ENCODE measurements around the gene EP400.

EP400 gene

DNA sequence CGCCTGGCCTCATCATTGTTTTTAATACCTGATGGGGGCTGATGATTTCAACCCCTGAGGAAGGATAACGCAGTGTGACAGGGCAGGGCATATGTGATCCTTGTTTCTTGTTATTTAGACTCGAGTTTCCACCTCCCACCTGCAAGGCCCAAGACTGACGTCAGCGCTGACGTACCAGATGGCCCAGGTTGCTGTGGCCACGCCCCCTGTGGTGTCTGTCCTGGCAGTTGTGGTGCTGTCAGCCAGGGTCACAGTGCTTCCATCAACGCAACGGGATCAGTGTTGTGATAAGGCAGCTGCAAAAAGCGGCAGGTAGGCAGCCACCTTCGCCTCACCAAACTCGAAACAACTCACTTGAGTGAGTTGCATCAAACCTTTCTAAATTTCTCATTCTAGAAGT lies 176.0 kb downstream of the EP400 start:
- DNase-seq = no peak

DNA sequence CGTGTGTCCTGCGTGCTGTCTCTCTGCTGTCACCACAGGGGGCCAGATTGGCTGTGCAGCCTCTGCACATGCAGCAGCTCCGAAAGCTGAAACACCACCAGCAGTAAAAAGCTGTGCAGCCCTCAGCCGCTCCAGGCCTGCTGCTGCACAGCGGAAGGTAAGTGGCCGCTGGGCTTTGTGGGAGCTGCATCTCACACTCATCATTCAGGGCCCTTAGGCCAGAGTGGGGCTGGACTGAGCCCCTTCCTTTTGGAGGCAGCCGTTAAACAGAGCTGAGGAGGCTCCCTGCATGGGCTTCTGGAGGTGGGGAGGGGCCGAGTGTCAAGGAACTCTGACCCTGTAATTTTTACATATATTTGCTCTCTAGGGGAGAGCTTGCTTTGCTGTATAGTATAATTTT lies 177.3 kb downstream of the EP400 start:
- no peak for DNase-seq

DNA sequence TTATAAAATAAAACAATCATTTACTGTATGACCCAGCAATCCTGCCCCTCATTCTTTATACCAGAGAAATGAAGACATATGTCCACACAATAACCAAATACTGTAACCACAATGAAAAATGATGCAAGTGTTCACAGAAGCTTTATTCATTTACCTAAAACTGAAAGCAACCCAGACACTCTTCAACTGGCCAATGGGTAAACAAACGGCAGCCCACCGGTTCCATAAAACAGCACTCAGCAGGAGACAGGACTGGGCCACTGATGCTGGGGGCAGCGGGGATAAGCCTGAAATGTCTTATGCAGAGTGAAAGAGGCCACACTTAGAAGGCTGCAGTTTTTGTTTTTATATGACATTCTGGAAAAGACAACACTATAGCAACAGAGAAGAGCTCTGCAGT lies 179.3 kb downstream of the EP400 start:
- no peak for DNase-seq

DNA sequence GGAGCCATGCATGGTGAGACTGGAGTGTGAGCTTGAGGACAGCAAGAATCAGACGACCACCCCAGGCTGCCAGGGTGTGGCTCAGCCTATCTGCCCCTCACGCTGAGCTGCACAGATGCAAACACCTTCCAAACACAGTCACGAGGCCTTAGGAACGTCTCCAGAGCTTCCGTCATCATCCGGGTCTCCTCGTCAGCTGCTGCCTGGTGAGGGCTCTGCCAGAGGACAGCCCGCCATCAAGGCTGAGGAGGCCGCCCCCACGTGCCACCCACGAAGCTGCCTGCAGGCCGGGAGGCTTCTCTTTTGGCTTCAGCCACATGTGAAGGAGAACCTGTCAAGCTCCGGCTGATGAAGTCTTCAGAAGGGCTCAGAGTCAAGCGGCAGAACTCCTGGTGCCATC lies 180.9 kb downstream of the EP400 start:
- DNase-seq = no peak
